ENCODE data around the gene RHOG. TPM values are rescaled to one million over a fixed set of nuclear protein-coding genes. Genes with fewer than 3 reads are reported as not detected.

RHOG gene
- polyA plus RNA-seq, 2 of the 4 experiments (the other 2 are of a cell fraction), result 41.1 to 64.3 TPM

DNA sequence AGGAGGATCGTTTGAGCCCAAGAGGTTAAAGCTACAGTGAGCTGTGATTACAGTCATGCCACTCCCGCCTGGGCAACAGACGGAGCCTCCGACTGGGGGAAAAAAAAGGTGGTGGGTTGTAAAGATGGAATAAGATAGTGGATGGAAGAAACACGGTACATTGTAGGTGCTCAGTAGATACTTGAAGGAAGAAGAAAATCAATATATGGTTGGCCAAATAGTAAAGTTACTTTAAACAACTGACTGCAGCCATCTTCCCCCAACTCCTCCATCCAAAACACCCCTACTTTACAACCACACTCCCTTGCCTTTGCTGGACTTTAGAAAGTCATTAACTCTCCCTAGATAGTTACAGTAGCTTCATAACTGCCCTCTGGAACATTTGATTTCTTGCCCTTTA is 40.9 kb downstream of the RHOG start:
- POLR2A ChIA-PET, result no interaction called here
- ATAC-seq (no peak), FAIRE-seq (no peak), DNase-seq (ENCODE audit: low read depth in 1 of 2, low spot score in 1 of 2) (no peak)
- Histone ChIP-seq H3K27ac (no peak overlapping the region; a peak in 1 of 6 replicates), H3K4me3 (no peak overlapping the region), H3K9me3 (no peaks in the 10 kb centered on the region), H3K4me2 (no peak overlapping the region), H3K4me1 (peaks cover 33% of the 10 kb centered on the region)
- WGBS (ENCODE audit: missing lambda C conversion rate), result 83% methylated on average over 4 of the region's 5 CpGs
- TF ChIP-seq, protein P1, sequence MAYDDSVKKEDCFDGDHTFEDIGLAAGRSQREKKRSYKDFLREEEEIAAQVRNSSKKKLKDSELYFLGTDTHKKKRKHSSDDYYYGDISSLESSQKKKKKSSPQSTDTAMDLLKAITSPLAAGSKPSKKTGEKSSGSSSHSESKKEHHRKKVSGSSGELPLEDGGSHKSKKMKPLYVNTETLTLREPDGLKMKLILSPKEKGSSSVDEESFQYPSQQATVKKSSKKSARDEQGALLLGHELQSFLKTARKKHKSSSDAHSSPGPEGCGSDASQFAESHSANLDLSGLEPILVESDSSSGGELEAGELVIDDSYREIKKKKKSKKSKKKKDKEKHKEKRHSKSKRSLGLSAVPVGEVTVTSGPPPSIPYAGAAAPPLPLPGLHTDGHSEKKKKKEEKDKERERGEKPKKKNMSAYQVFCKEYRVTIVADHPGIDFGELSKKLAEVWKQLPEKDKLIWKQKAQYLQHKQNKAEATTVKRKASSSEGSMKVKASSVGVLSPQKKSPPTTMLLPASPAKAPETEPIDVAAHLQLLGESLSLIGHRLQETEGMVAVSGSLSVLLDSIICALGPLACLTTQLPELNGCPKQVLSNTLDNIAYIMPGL (CRISPR knock-in tag; IDR thresholded peaks at IDR 0.05; ENCODE audit: borderline replicate concordance), result no peak
- TF ChIP-seq RARB (CRISPR knock-in tag; IDR thresholded peaks at IDR 0.05) (no peak), NFE2L2 (conservative IDR thresholded peaks at IDR 0.05; ENCODE audit: low read length) (no peak), MAZ (IDR thresholded peaks at IDR 0.05; ENCODE audit: borderline replicate concordance, low read depth, low read length) (no peak), FOSB (CRISPR knock-in tag; IDR thresholded peaks at IDR 0.05) (no peak), ZNF302 (CRISPR knock-in tag; IDR thresholded peaks at IDR 0.05) (no peak), EHF (CRISPR knock-in tag; IDR thresholded peaks at IDR 0.05) (no peak), HEYL (CRISPR knock-in tag; IDR thresholded peaks at IDR 0.05) (no peak), ESRRA (IDR thresholded peaks at IDR 0.05; ENCODE audit: borderline replicate concordance, low read length) (no peak), CHD4 (IDR thresholded peaks at IDR 0.05; ENCODE audit: borderline replicate concordance) (no peak), BHLHE40 (IDR thresholded peaks at IDR 0.05; ENCODE audit: low read depth, low read length) (no peak), JUN (IDR thresholded peaks at IDR 0.05) (no peak)
- TF ChIP-seq, protein P2, sequence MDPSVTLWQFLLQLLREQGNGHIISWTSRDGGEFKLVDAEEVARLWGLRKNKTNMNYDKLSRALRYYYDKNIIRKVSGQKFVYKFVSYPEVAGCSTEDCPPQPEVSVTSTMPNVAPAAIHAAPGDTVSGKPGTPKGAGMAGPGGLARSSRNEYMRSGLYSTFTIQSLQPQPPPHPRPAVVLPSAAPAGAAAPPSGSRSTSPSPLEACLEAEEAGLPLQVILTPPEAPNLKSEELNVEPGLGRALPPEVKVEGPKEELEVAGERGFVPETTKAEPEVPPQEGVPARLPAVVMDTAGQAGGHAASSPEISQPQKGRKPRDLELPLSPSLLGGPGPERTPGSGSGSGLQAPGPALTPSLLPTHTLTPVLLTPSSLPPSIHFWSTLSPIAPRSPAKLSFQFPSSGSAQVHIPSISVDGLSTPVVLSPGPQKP (IDR thresholded peaks at IDR 0.05; ENCODE audit: low read depth, low read length), result no peak
- TF ChIP-seq, protein P3, sequence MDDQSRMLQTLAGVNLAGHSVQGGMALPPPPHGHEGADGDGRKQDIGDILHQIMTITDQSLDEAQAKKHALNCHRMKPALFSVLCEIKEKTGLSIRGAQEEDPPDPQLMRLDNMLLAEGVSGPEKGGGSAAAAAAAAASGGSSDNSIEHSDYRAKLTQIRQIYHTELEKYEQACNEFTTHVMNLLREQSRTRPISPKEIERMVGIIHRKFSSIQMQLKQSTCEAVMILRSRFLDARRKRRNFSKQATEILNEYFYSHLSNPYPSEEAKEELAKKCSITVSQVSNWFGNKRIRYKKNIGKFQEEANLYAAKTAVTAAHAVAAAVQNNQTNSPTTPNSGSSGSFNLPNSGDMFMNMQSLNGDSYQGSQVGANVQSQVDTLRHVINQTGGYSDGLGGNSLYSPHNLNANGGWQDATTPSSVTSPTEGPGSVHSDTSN (IDR thresholded peaks at IDR 0.05), result no peak
- TF ChIP-seq, protein P4, sequence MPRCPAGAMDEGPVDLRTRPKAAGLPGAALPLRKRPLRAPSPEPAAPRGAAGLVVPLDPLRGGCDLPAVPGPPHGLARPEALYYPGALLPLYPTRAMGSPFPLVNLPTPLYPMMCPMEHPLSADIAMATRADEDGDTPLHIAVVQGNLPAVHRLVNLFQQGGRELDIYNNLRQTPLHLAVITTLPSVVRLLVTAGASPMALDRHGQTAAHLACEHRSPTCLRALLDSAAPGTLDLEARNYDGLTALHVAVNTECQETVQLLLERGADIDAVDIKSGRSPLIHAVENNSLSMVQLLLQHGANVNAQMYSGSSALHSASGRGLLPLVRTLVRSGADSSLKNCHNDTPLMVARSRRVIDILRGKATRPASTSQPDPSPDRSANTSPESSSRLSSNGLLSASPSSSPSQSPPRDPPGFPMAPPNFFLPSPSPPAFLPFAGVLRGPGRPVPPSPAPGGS (IDR thresholded peaks at IDR 0.05), result no peak
- CTCF ChIA-PET, result interaction anchor here (1.0 to 5.9 kb wide), 3 partner anchors 10 to 273 kb away, joined by 5 to 56 read pairs (median 6); partner anchors contain the start of gene PGAP2

DNA sequence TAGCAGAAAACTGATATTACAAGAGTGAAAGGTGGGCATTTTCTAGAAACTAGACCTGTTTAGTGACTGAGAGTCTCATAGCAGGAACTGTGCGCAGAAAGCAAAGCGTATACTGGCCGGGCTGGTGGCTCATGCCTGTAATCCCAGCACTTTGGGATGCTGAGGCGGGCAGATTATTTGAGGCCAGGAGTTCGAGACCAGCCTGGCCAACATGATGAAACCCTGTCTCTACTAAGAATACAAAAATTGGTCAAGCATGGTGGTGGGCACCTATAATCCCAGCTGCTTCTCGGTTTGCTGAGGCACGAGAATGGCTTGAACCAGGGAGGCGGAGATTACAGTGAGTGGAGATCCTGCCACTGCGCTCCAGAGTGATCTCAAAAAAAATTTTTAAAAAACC is 41.6 kb downstream of the RHOG start:
- H3K4me1 ChIP-seq, result peaks cover 33% of the 10 kb centered on the region
- POLR2A ChIA-PET, result interaction anchor here (2.1 kb wide), 1 partner anchor 9 kb away, joined by 23 read pairs; the partner anchor contains the start of gene PGAP2
- FAIRE-seq, result no peak
- TF ChIP-seq TP53 (CRISPR knock-in tag; IDR thresholded peaks at IDR 0.05), result no peak
- TF ChIP-seq JUN (IDR thresholded peaks at IDR 0.05), result no peak
- TF ChIP-seq, protein P5, sequence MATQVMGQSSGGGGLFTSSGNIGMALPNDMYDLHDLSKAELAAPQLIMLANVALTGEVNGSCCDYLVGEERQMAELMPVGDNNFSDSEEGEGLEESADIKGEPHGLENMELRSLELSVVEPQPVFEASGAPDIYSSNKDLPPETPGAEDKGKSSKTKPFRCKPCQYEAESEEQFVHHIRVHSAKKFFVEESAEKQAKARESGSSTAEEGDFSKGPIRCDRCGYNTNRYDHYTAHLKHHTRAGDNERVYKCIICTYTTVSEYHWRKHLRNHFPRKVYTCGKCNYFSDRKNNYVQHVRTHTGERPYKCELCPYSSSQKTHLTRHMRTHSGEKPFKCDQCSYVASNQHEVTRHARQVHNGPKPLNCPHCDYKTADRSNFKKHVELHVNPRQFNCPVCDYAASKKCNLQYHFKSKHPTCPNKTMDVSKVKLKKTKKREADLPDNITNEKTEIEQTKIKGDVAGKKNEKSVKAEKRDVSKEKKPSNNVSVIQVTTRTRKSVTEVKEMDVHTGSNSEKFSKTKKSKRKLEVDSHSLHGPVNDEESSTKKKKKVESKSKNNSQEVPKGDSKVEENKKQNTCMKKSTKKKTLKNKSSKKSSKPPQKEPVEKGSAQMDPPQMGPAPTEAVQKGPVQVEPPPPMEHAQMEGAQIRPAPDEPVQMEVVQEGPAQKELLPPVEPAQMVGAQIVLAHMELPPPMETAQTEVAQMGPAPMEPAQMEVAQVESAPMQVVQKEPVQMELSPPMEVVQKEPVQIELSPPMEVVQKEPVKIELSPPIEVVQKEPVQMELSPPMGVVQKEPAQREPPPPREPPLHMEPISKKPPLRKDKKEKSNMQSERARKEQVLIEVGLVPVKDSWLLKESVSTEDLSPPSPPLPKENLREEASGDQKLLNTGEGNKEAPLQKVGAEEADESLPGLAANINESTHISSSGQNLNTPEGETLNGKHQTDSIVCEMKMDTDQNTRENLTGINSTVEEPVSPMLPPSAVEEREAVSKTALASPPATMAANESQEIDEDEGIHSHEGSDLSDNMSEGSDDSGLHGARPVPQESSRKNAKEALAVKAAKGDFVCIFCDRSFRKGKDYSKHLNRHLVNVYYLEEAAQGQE (IDR thresholded peaks at IDR 0.05), result no peak
- TF ChIP-seq ZC3H11A (IDR thresholded peaks at IDR 0.05), result no peak
- TF ChIP-seq, protein P1 (CRISPR knock-in tag; IDR thresholded peaks at IDR 0.05; ENCODE audit: borderline replicate concordance), result no peak
- TF ChIP-seq MAFK (IDR thresholded peaks at IDR 0.05; ENCODE audit: partially characterized antibody), result peak; percentile 8
- no peak overlapping the region for H3K4me2 ChIP-seq
- ATAC-seq, result no peak
- no peaks in the 10 kb centered on the region for H3K9me3 ChIP-seq
- H3K27ac ChIP-seq, result peak overlapping the region in 1 of 2 experiments; percentile 94; a peak in 1 of 6 replicates
- DNase-seq (ENCODE audit: low read depth in 1 of 2, low spot score in 1 of 2), result no peak
- WGBS (ENCODE audit: missing lambda C conversion rate), result 96% methylated on average over 9 of the region's 9 CpGs
- CTCF ChIA-PET, result interaction anchor here (1.0 to 5.9 kb wide), 3 partner anchors 9 to 274 kb away, joined by 5 to 56 read pairs (median 6); partner anchors contain the start of gene PGAP2
- no peak overlapping the region for H3K4me3 ChIP-seq
